Neural progenitor cell (in vitro differentiated cells): Measurements from ENCODE around the gene LMO1. TPM values are rescaled to one million over a fixed set of nuclear protein-coding genes. Genes with fewer than 3 reads are reported as not detected.
A peak's percentile ranks its signal among the peaks of the same experiment; 100 is the strongest.

ENCODE experiments used
- DNase-seq: peaks from one replicate; pipeline ENCODE4 v3.0.0-alpha.2; 2016; ENCODE audit warnings: low spot score
- H2AFZ ChIP-seq: fragments of 200-600 bp; sonication (generic); replicated peaks from 2 replicates; pipeline ENCODE4 v1.6.1; 2016; ENCODE audit warnings: antibody characterized with exemption
- H3F3A ChIP-seq: fragments of 200-600 bp; sonication (generic); 2 replicates; pipeline ENCODE4 v1.6.1; 2016; ENCODE audit warnings: antibody characterized with exemption, low read depth
- H3K27ac ChIP-seq: fragments of 200-600 bp; sonication (generic); 2 replicates; pipeline ENCODE4 v1.5.1; 2016; ENCODE audit warnings: mild to moderate bottlenecking
- H3K27me3 ChIP-seq: fragments of 200-600 bp; sonication (generic); 2 replicates; pipeline ENCODE4 v1.6.1; 2016; ENCODE audit warnings: mild to moderate bottlenecking, moderate library complexity
- H3K36me3 ChIP-seq: fragments of 200-600 bp; sonication (generic); 2 replicates; pipeline ENCODE4 v1.5.1; 2016
- H3K4me1 ChIP-seq: fragments of 200-600 bp; sonication (generic); 2 replicates; pipeline ENCODE4 v1.6.1; 2016; ENCODE audit warnings: mixed run types
- H3K4me2 ChIP-seq: fragments of 200-600 bp; sonication (generic); 2 replicates; pipeline ENCODE4 v1.6.1; 2016
- H3K4me3 ChIP-seq: fragments of 200-600 bp; sonication (generic); 2 replicates; pipeline ENCODE4 v1.5.1; 2016
- H3K79me2 ChIP-seq: fragments of 200-600 bp; sonication (generic); 2 replicates; pipeline ENCODE4 v1.6.1; 2016; ENCODE audit warnings: low read depth
- H3K9ac ChIP-seq: fragments of 200-600 bp; sonication (generic); 2 replicates; pipeline ENCODE4 v1.6.1; 2016
- H3K9me3 ChIP-seq: fragments of 200-600 bp; sonication (generic); 2 replicates; pipeline ENCODE4 v1.5.1; 2016; ENCODE audit warnings: low read depth
- H4K20me1 ChIP-seq: fragments of 200-600 bp; sonication (generic); 2 replicates; pipeline ENCODE4 v1.6.1; 2016; ENCODE audit warnings: low read depth
- H3K27ac Mint-ChIP-seq: 3 replicates; pipeline ENCODE4 v1.8.0; 2021; ENCODE audit warnings: mixed read lengths
- H3K27me3 Mint-ChIP-seq: 2 replicates; pipeline ENCODE4 v1.8.0; 2022; ENCODE audit warnings: low read depth, mild to moderate bottlenecking, inconsistent platforms, moderate library complexity, mixed read lengths; ENCODE audit not compliant: insufficient read depth
- H3K36me3 Mint-ChIP-seq: 3 replicates; pipeline ENCODE4 v1.8.0; 2021; ENCODE audit warnings: mixed read lengths
- H3K4me1 Mint-ChIP-seq: 3 replicates; pipeline ENCODE4 v1.8.0; 2021; ENCODE audit warnings: mixed read lengths
- H3K4me3 Mint-ChIP-seq: 3 replicates; pipeline ENCODE4 v1.8.0; 2021; ENCODE audit warnings: mild to moderate bottlenecking, moderate library complexity, mixed read lengths
- H3K9me3 Mint-ChIP-seq: 3 replicates; pipeline ENCODE4 v1.8.0; 2020; ENCODE audit warnings: mixed read lengths
- EZH2 ChIP-seq: fragments of 200-600 bp; sonication (generic); IDR thresholded peaks from 2 replicates; pipeline ENCODE4 v1.6.1; 2017; ENCODE audit warnings: antibody characterized with exemption, mild to moderate bottlenecking, moderate library complexity
- EZH2phosphoT487 ChIP-seq: fragments of 200-600 bp; sonication (generic); IDR thresholded peaks from 2 replicates; pipeline ENCODE4 v1.6.1; 2017; ENCODE audit warnings: antibody characterized with exemption
- total RNA-seq: library from RNA; depleted of rRNA; stranded (reverse); fragments of >200 nt; gene quantifications from 2 replicates; pipeline ENCODE4 v1.2.3, GENCODE V29; 2015; ENCODE audit warnings: low replicate concordance
- TF ChIP-seq, protein P1 (sequence below): fragments of 200-600 bp; sonication (generic); IDR thresholded peaks from 2 replicates; pipeline ENCODE4 v1.5.1; 2017; ENCODE audit warnings: antibody characterized with exemption, mild to moderate bottlenecking

Gene LMO1
- total RNA-seq, 1 donor from 2014 or later: 2.9 TPM

DNA sequence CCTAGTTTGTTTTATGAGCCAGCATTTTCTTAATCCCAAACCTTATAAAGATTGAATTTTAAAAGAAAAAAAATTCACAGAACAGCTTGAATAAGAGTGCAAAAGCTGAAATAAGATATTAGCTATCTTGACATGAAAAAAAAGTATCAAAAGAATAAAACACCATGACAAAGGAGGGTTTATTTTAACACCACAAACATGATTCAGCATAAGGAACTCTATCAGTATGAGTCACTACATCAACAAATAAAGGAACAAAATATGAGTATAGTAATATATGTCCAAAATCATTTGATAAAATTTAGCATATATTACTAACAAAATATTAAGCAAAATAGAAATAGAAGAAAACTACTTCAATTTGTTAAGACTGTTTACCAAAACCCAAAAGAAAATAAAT lies 9.6 kb upstream of the LMO1 start:
- no peak overlapping the region for H2AFZ ChIP-seq
- Mint-ChIP-seq H3K36me3 (no peaks in the 10 kb centered on the region), H3K4me3 (no peak overlapping the region), H3K9me3 (peaks cover 6% of the 10 kb centered on the region), H3K27me3 (peaks cover 19% of the 10 kb centered on the region), H3K4me1 (peaks cover 14% of the 10 kb centered on the region), H3K27ac (no peak overlapping the region)
- H3K27me3 ChIP-seq: peaks cover 33% of the 10 kb centered on the region
- peaks cover 24% of the 10 kb centered on the region for H3F3A ChIP-seq
- TF ChIP-seq EZH2: no peak
- TF ChIP-seq, protein P1, sequence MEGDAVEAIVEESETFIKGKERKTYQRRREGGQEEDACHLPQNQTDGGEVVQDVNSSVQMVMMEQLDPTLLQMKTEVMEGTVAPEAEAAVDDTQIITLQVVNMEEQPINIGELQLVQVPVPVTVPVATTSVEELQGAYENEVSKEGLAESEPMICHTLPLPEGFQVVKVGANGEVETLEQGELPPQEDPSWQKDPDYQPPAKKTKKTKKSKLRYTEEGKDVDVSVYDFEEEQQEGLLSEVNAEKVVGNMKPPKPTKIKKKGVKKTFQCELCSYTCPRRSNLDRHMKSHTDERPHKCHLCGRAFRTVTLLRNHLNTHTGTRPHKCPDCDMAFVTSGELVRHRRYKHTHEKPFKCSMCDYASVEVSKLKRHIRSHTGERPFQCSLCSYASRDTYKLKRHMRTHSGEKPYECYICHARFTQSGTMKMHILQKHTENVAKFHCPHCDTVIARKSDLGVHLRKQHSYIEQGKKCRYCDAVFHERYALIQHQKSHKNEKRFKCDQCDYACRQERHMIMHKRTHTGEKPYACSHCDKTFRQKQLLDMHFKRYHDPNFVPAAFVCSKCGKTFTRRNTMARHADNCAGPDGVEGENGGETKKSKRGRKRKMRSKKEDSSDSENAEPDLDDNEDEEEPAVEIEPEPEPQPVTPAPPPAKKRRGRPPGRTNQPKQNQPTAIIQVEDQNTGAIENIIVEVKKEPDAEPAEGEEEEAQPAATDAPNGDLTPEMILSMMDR: no peak
- TF ChIP-seq EZH2phosphoT487: no peak
- no peaks in the 10 kb centered on the region for H3K36me3 ChIP-seq
- H3K4me2 ChIP-seq: no peak overlapping the region
- H4K20me1 ChIP-seq: peaks cover 16% of the 10 kb centered on the region
- no peak overlapping the region for H3K27ac ChIP-seq
- H3K9ac ChIP-seq: no peak overlapping the region
- no peaks in the 10 kb centered on the region for H3K9me3 ChIP-seq
- no peak overlapping the region for H3K4me3 ChIP-seq
- H3K4me1 ChIP-seq: peaks cover 21% of the 10 kb centered on the region
- DNase-seq: no peak
- H3K79me2 ChIP-seq: no peaks in the 10 kb centered on the region

DNA sequence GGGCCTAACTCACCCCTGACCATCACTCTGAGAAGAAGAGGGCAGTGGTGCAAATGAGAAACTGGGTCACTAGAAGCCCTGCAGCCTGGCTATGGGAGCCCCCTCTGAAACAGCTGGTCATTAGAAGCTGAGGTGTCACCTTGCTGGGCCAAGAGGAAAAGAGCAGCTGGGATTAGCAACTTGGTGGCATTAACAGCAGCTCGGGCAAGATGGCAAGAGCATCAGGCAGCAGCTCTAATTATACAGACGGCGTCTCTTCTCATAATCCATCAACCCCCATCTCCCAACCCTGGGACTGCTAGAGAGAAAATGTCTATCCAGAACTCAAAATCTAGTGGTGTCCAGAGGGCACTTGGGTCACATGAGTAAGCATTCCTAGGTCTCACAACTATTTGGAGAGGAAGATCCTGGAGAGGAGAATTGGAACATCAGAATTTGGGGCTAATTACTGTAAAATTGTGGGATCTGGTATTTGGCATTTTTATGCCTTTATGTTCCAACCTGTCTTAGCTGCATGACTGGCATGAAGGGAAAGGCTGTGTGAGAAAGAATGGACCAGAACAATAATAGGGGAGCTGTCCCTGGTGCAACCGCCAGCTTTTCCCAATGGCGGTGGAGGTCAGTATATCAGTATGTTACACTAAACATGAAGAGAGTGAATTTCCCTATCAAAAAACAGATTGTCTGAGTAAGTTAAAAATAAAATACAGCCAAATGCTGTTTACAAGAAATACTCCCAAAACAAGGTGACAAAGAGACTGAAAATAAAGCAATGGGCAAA lies 7.6 kb upstream of the LMO1 start:
- H3K4me1 Mint-ChIP-seq: peaks cover 25% of the 10 kb centered on the region
- peaks cover 24% of the 10 kb centered on the region for H3F3A ChIP-seq
- peaks cover 19% of the 10 kb centered on the region for H3K79me2 ChIP-seq
- H3K9ac ChIP-seq: no peak overlapping the region
- H3K36me3 Mint-ChIP-seq: no peaks in the 10 kb centered on the region
- TF ChIP-seq, protein P1: no peak
- TF ChIP-seq EZH2 (no peak), EZH2phosphoT487 (no peak)
- peaks cover 26% of the 10 kb centered on the region for H3K27me3 Mint-ChIP-seq
- no peaks in the 10 kb centered on the region for H3K36me3 ChIP-seq
- H2AFZ ChIP-seq: no peak overlapping the region
- no peak for DNase-seq
- H3K4me2 ChIP-seq: no peak overlapping the region
- no peak overlapping the region for H3K27ac ChIP-seq
- no peak overlapping the region for H3K27ac Mint-ChIP-seq
- peaks cover 6% of the 10 kb centered on the region for H3K9me3 Mint-ChIP-seq
- peaks cover 36% of the 10 kb centered on the region for H3K4me1 ChIP-seq
- H3K9me3 ChIP-seq: no peaks in the 10 kb centered on the region
- H4K20me1 ChIP-seq: peaks cover 16% of the 10 kb centered on the region
- peaks cover 53% of the 10 kb centered on the region for H3K27me3 ChIP-seq
- H3K4me3 ChIP-seq: no peak overlapping the region
- no peak overlapping the region for H3K4me3 Mint-ChIP-seq

DNA sequence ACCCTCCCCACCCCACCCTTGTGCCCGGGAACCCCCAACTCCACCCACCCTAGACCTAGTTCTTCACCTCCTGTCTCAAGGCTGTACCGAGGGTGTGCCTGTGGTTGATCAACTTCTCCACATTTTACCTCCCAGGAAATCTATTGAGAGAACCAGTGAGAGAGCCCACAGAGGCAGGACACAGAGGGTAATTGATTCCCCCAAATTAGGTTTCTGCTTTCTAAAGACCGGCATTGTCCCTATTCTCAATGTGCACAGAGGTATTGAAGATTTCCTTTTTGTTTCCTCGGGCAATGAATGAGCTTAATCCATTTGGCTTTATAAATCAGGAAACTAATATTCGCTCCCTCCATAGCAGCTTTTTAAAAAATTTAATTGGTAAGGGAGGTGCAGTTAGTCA lies 6.0 kb upstream of the LMO1 start:
- H3K9me3 ChIP-seq: no peaks in the 10 kb centered on the region
- H3K4me1 ChIP-seq: peaks cover 43% of the 10 kb centered on the region
- peaks cover 59% of the 10 kb centered on the region for H3K27me3 ChIP-seq
- TF ChIP-seq, protein P1: no peak
- TF ChIP-seq EZH2phosphoT487: no peak
- no peak for TF ChIP-seq EZH2
- peak overlapping the region; percentile 69 for H3K4me3 Mint-ChIP-seq
- peaks cover 33% of the 10 kb centered on the region for H3K4me1 Mint-ChIP-seq
- no peak overlapping the region for H2AFZ ChIP-seq
- H4K20me1 ChIP-seq: peaks cover 16% of the 10 kb centered on the region
- H3K9ac ChIP-seq: no peak overlapping the region
- peaks cover 30% of the 10 kb centered on the region for H3F3A ChIP-seq
- H3K4me3 ChIP-seq: no peak overlapping the region
- peak; percentile 67 for DNase-seq
- H3K27ac Mint-ChIP-seq: no peak overlapping the region
- peaks cover 32% of the 10 kb centered on the region for H3K79me2 ChIP-seq
- H3K36me3 ChIP-seq: no peaks in the 10 kb centered on the region
- H3K4me2 ChIP-seq: peak overlapping the region; percentile 95
- H3K27ac ChIP-seq: no peak overlapping the region
- H3K27me3 Mint-ChIP-seq: peaks cover 32% of the 10 kb centered on the region
- H3K36me3 Mint-ChIP-seq: no peaks in the 10 kb centered on the region
- H3K9me3 Mint-ChIP-seq: peaks cover 2% of the 10 kb centered on the region
